B cell (primary cell): ENCODE data around the gene FAM168A. TPM values are rescaled to one million over a fixed set of nuclear protein-coding genes. Genes with fewer than 3 reads are reported as not detected.
"Not testable (repeated sequence)": the region's sequence is repeated elsewhere in the genome, so short reads cannot be mapped to it uniquely, and the experiment has no call there.

Experiments used
- ATAC-seq: fragments of 200-7000 bp; cut with Tn5 transposase; one replicate; pipeline ENCODE4 v1.10.0; 2021; ENCODE audit warnings: low read depth, mild to moderate bottlenecking, moderate number of reproducible peaks, moderate library complexity
- CTCF ChIA-PET: fragments of 350-600 bp; sonication (Branson Sonifier 250); formaldehyde crosslinking; loops from one replicate; lab custom pipeline; 2021; ENCODE audit warnings: antibody characterized with exemption, inconsistent platforms; lab: Charles Lee
- POLR2A ChIA-PET: fragments of 350-600 bp; sonication (Branson Sonifier 250); formaldehyde crosslinking; loops from one replicate; lab custom pipeline; 2021; ENCODE audit warnings: antibody characterized with exemption; lab: Charles Lee
- DNase-seq: peaks from one replicate; pipeline ENCODE4 v3.0.0; 2013
- H2AFZ ChIP-seq: 2 replicates; pipeline ENCODE4 v1.6.1; 2012; ENCODE audit warnings: mild to moderate bottlenecking, low read depth, low read length; ENCODE audit not compliant: insufficient read depth, poor library complexity, severe bottlenecking
- H3K27ac ChIP-seq, 2 donors: 1 replicate in 1 of 2; 2 replicates in 1 of 2; pipeline ENCODE4 v1.5.1; 2012 to 2013; ENCODE audit warnings: low read length in 2 of 2, mild to moderate bottlenecking in 2 of 2, moderate library complexity in 1 of 2
- H3K27me3 ChIP-seq, 4 experiments: fragments of 200-600 bp in 1 of 4; sonication (generic) in 1 of 4; replicated peaks in 1 of 4; 1 replicate in 2 of 4; 2 replicates in 2 of 4; pipeline versions ENCODE4 v1.6.1 to v1.7.0; 2013 to 2016; ENCODE audit warnings: low read length in 3 of 4, mild to moderate bottlenecking in 2 of 4, mixed read lengths in 1 of 4, moderate library complexity in 1 of 4; ENCODE audit not compliant: insufficient read depth in 4 of 4, control insufficient read depth in 3 of 4; ENCODE audit errors: control extremely low read depth in 1 of 4
- H3K36me3 ChIP-seq, 2 experiments: replicated peaks in 1 of 2; 1 replicate in 1 of 2; 2 replicates in 1 of 2; pipeline versions ENCODE4 v1.6.1 to v1.7.1; 2013; ENCODE audit warnings: low read length in 1 of 2; ENCODE audit not compliant: insufficient read depth in 2 of 2, control insufficient read depth in 1 of 2; ENCODE audit errors: control extremely low read depth in 1 of 2, extremely low read depth in 1 of 2
- H3K4me1 ChIP-seq, 2 donors: fragments of 200-600 bp in 1 of 2; sonication (generic) in 1 of 2; 1 replicate in 1 of 2; 2 replicates in 1 of 2; pipeline versions ENCODE4 v1.5.1 to v1.6.1; 2013 to 2017; ENCODE audit warnings: low read length in 2 of 2; ENCODE audit not compliant: control insufficient read depth in 2 of 2, insufficient read depth in 2 of 2
- H3K4me2 ChIP-seq: replicated peaks from 2 replicates; pipeline ENCODE3; 2012; ENCODE audit warnings: mild to moderate bottlenecking, low read depth, low read length; ENCODE audit not compliant: poor library complexity, severe bottlenecking
- H3K4me3 ChIP-seq, 5 experiments: fragments of 200-600 bp in 1 of 5; sonication (generic) in 1 of 5; 1 replicate in 3 of 5; 2 replicates in 2 of 5; pipeline versions ENCODE4 v1.5.1 to v1.7.0; 2011 to 2016; ENCODE audit warnings: low read length in 4 of 5, mild to moderate bottlenecking in 4 of 5, low read depth in 2 of 5, control low read depth in 1 of 5, moderate library complexity in 1 of 5; ENCODE audit not compliant: insufficient read depth in 1 of 5; ENCODE audit errors: control extremely low read depth in 1 of 5, extremely low read depth in 1 of 5
- H3K79me2 ChIP-seq: fragments of 200-600 bp; sonication (generic); one replicate; pipeline ENCODE4 v1.6.0; 2016; ENCODE audit warnings: low read length; ENCODE audit not compliant: control insufficient read depth, insufficient read depth
- H3K9ac ChIP-seq: fragments of 200-600 bp; sonication (generic); 2 replicates; pipeline ENCODE4 v1.6.1; 2017; ENCODE audit warnings: mild to moderate bottlenecking, low read length, moderate library complexity
- H3K9me3 ChIP-seq, 3 donors: one replicate each; pipeline versions ENCODE4 v1.6.1 to v1.7.1; 2013; ENCODE audit warnings: low read length in 2 of 3; ENCODE audit not compliant: control insufficient read depth in 2 of 3, insufficient read depth in 1 of 3; ENCODE audit errors: control extremely low read depth in 1 of 3
- H4K20me1 ChIP-seq: 2 replicates; pipeline ENCODE4 v1.6.0; 2012; ENCODE audit warnings: mild to moderate bottlenecking, low read length; ENCODE audit not compliant: insufficient read depth, control insufficient read depth, poor library complexity, severe bottlenecking
- H3K27ac Mint-ChIP-seq: one replicate; pipeline ENCODE4 v1.8.0; 2021; ENCODE audit warnings: mixed read lengths
- H3K27me3 Mint-ChIP-seq: one replicate; pipeline ENCODE4 v1.8.0; 2021; ENCODE audit warnings: mixed read lengths
- H3K4me1 Mint-ChIP-seq: one replicate; pipeline ENCODE4 v1.8.0; 2021; ENCODE audit warnings: mixed read lengths
- H3K4me3 Mint-ChIP-seq: one replicate; pipeline ENCODE4 v1.8.0; 2021; ENCODE audit warnings: mixed read lengths
- H3K9me3 Mint-ChIP-seq: one replicate; pipeline ENCODE4 v1.8.0; 2022; ENCODE audit warnings: mixed read lengths; ENCODE audit not compliant: insufficient read depth
- WGBS: methylation state at CpG from one replicate; pipeline ENCODE4 v1.1.5; 2013; ENCODE audit warnings: missing lambda C conversion rate; ENCODE audit not compliant: insufficient coverage; 5-methylcytosine and 5-hydroxymethylcytosine counted together
- intact Hi-C: fragments of 100-400 bp; cut with micrococcal nuclease; formaldehyde crosslinking; loops from one replicate; pipeline ENCODE4 v1.10.0; 2022
- polyA plus RNA-seq: library from polyadenylated mRNA; depleted of rRNA; stranded (reverse); fragments of >200 nt; gene quantifications from 2 replicates; pipeline ENCODE4 v1.2.3, GENCODE V29; 2012
- total RNA-seq, 2 donors: library from RNA; stranded (reverse); fragments of 120-200 nt in 1 of 2; gene quantifications; 1 replicate in 1 of 2; 2 replicates in 1 of 2; pipeline versions ENCODE4 v1.2.3 to v1.2.4, GENCODE V29; 2013 to 2022
- TF ChIP-seq, protein P1 (sequence below): fragments of 200-600 bp; IDR thresholded peaks from one replicate; pipeline ENCODE4 v1.8.0; 2022; ENCODE audit warnings: antibody characterized with exemption, mild to moderate bottlenecking

FAM168A gene
- total and polyA plus RNA-seq, 2 donors (not counting 1 experiment from before 2014, with no cell fraction given) = 11.0 to 26.8 TPM

GRCh38 chr11:73582653-73583052, 15.3 kb downstream of the FAM168A start:
- ATAC-seq (no peak), DNase-seq (no peak)
- no peaks in the 10 kb centered on the region for H3K4me1 ChIP-seq
- Mint-ChIP-seq H3K4me3 (no peak overlapping the region), H3K27me3 (no peaks in the 10 kb centered on the region), H3K27ac (no peak overlapping the region), H3K4me1 (peaks cover 9% of the 10 kb centered on the region), H3K9me3 (no peaks in the 10 kb centered on the region)
- H3K4me3 ChIP-seq = no peak overlapping the region
- H3K36me3 ChIP-seq = peaks cover 0 to 4% of the 10 kb centered on the region in 2 experiments
- intact Hi-C loops = no loop called here
- H4K20me1 ChIP-seq = peaks cover 4% of the 10 kb centered on the region
- no peaks in the 10 kb centered on the region for H3K9me3 ChIP-seq
- H3K27me3 ChIP-seq = no peaks in the 10 kb centered on the region
- TF ChIP-seq, protein P1, sequence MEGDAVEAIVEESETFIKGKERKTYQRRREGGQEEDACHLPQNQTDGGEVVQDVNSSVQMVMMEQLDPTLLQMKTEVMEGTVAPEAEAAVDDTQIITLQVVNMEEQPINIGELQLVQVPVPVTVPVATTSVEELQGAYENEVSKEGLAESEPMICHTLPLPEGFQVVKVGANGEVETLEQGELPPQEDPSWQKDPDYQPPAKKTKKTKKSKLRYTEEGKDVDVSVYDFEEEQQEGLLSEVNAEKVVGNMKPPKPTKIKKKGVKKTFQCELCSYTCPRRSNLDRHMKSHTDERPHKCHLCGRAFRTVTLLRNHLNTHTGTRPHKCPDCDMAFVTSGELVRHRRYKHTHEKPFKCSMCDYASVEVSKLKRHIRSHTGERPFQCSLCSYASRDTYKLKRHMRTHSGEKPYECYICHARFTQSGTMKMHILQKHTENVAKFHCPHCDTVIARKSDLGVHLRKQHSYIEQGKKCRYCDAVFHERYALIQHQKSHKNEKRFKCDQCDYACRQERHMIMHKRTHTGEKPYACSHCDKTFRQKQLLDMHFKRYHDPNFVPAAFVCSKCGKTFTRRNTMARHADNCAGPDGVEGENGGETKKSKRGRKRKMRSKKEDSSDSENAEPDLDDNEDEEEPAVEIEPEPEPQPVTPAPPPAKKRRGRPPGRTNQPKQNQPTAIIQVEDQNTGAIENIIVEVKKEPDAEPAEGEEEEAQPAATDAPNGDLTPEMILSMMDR = no peak
- H3K9ac ChIP-seq = no peak overlapping the region
- ChIA-PET POLR2A (interaction anchor here (0.7 kb wide), 1 partner anchor 13 kb away, joined by 3 read pairs; no protein-coding TSS in a partner anchor), CTCF (interaction anchor here (1.1 kb wide), 1 partner anchor 231 kb away, joined by 3 read pairs; no protein-coding TSS in a partner anchor)
- 100% methylated on average over 1 of the region's 3 CpGs for WGBS
- H2AFZ ChIP-seq = no peak overlapping the region
- H3K4me2 ChIP-seq = no peak overlapping the region
- peaks cover 52% of the 10 kb centered on the region for H3K79me2 ChIP-seq
- no peak overlapping the region for H3K27ac ChIP-seq

GRCh38 chr11:73580749-73581148, 17.2 kb downstream of the FAM168A start:
- POLR2A ChIA-PET, H3K9me3 ChIP-seq, H3K4me1 Mint-ChIP-seq, H3K4me2 ChIP-seq, H3K27ac ChIP-seq, H3K4me1 ChIP-seq, H3K9me3 Mint-ChIP-seq, H4K20me1 ChIP-seq, H3K4me3 ChIP-seq, H3K4me3 Mint-ChIP-seq, H3K27me3 ChIP-seq, intact Hi-C loops, H3K36me3 ChIP-seq, H3K27ac Mint-ChIP-seq, H2AFZ ChIP-seq, ATAC-seq, H3K9ac ChIP-seq, H3K27me3 Mint-ChIP-seq, DNase-seq: not testable (repeated sequence)
- peaks cover 39% of the 10 kb centered on the region for H3K79me2 ChIP-seq
- WGBS = no CpG with 5 or more reads among the region's 1 CpG
- CTCF ChIA-PET = interaction anchor here (1.1 kb wide), 1 partner anchor 44 kb away, joined by 3 read pairs; no protein-coding TSS in a partner anchor
